A549 (cell line): ENCODE results near the gene SEPTIN1. TPM values are rescaled to one million over a fixed set of nuclear protein-coding genes. Genes with fewer than 3 reads are reported as not detected.

Experiments used
- ATAC-seq, 2 experiments: fragments of 200-7000 bp in 1 of 2; fragments of >200 bp in 1 of 2; cut with Nextera tagmentation in 1 of 2; cut with Tn5 transposase in 1 of 2; 3 replicates each; pipeline versions ENCODE4 v1.8.0 to v1.9.1; 2018 to 2020; ENCODE audit warnings: mild to moderate bottlenecking in 1 of 2, moderate library complexity in 1 of 2
- CTCF ChIA-PET: fragments of 300-600 bp; sonication (Branson Sonifier 250); formaldehyde crosslinking; extraction: SDS; loops from one replicate; lab custom pipeline; 2021; ENCODE audit warnings: antibody characterized with exemption, inconsistent platforms; lab: Yijun Ruan, JAX
- POLR2A ChIA-PET: fragments of 350-600 bp; formaldehyde crosslinking; extraction: SDS; loops from one replicate; lab custom pipeline; 2021; ENCODE audit warnings: antibody characterized with exemption, inconsistent platforms; lab: Yijun Ruan, JAX
- DNase-seq, 2 experiments: peaks; one replicate each; pipeline versions ENCODE4 v3.0.0 to v3.0.0-alpha.2; 2011 to 2016; ENCODE audit warnings: low read depth in 1 of 2, low spot score in 1 of 2
- FAIRE-seq: peaks from 2 replicates; lab custom pipeline; 2011; peaks lifted over from hg19 to GRCh38; lab: Jason Lieb, UNC
- H3K27ac ChIP-seq, 2 experiments: fragments of >200 bp; sonication (Bioruptor Twin); formaldehyde crosslinking; 3 replicates each; pipeline ENCODE4 v1.5.1; 2016 to 2017
- H3K4me1 ChIP-seq: fragments of >200 bp; sonication (Bioruptor Twin); formaldehyde crosslinking; 3 replicates; pipeline ENCODE4 v1.6.1; 2016
- H3K4me2 ChIP-seq: fragments of >200 bp; sonication (Bioruptor Twin); formaldehyde crosslinking; 3 replicates; pipeline ENCODE4 v1.6.1; 2016
- H3K4me3 ChIP-seq: fragments of >200 bp; sonication (Bioruptor Twin); formaldehyde crosslinking; 3 replicates; pipeline ENCODE4 v1.5.1; 2016
- H3K9me3 ChIP-seq: fragments of >200 bp; sonication (Bioruptor Twin); formaldehyde crosslinking; 3 replicates; pipeline ENCODE4 v1.6.1; 2016
- CBX2 ChIP-seq: fragments of 200-600 bp; sonication (generic); IDR thresholded peaks from 2 replicates; pipeline ENCODE4 v1.6.1; 2016; ENCODE audit warnings: low read depth, mild to moderate bottlenecking, borderline replicate concordance
- CEBPB ChIP-seq, 2 experiments: fragments of >200 bp in 1 of 2; sonication (Bioruptor Twin) in 1 of 2; formaldehyde crosslinking in 1 of 2; IDR thresholded peaks; 2 replicates each; pipeline ENCODE4 v1.6.1; 2012 to 2016
- CHD2 ChIP-seq: fragments of 150-350 bp; IDR thresholded peaks from 2 replicates; pipeline ENCODE4 v1.6.1; 2014; ENCODE audit warnings: low read length; ENCODE audit not compliant: partially characterized antibody
- CTCF ChIP-seq: fragments of >200 bp; sonication (Bioruptor Twin); formaldehyde crosslinking; IDR thresholded peaks from 3 replicates; pipeline ENCODE4 v1.5.1; 2016
- E2F6 ChIP-seq: IDR thresholded peaks from 2 replicates; pipeline ENCODE4 v1.6.1; 2012; ENCODE audit warnings: low read depth, borderline replicate concordance
- EP300 ChIP-seq, 2 experiments: fragments of >200 bp; sonication (Bioruptor Twin); formaldehyde crosslinking; IDR thresholded peaks; 2 replicates in 1 of 2; 3 replicates in 1 of 2; pipeline ENCODE4 v1.6.1; 2016 to 2017
- FOSL2 ChIP-seq, 2 experiments: fragments of 450-650 bp in 1 of 2; fragments of >200 bp in 1 of 2; sonication (Bioruptor Twin) in 1 of 2; formaldehyde crosslinking; IDR thresholded peaks; 2 replicates each; pipeline versions ENCODE4 v1.5.0 to v1.6.1; 2016 to 2020; ENCODE audit warnings: mild to moderate bottlenecking in 1 of 2, moderate library complexity in 1 of 2
- GATA3 ChIP-seq: IDR thresholded peaks from 2 replicates; pipeline ENCODE4 v1.6.1; 2012; ENCODE audit warnings: borderline replicate concordance
- HMGXB4 ChIP-seq: fragments of 250-450 bp; sonication (Bioruptor Pico); IDR thresholded peaks from 2 replicates; pipeline ENCODE4 v1.5.0; 2021; ENCODE audit warnings: mild to moderate bottlenecking, moderate library complexity, borderline replicate concordance
- JUN ChIP-seq, 2 experiments: fragments of >200 bp; sonication (Bioruptor Twin); formaldehyde crosslinking; IDR thresholded peaks; 2 replicates in 1 of 2; 3 replicates in 1 of 2; pipeline ENCODE4 v1.6.1; 2016 to 2017
- KDM1A ChIP-seq: fragments of 200-600 bp; sonication (generic); IDR thresholded peaks from 2 replicates; pipeline ENCODE4 v1.6.1; 2016; ENCODE audit warnings: low read depth, mild to moderate bottlenecking
- MAX ChIP-seq: IDR thresholded peaks from 2 replicates; pipeline ENCODE4 v1.6.1; 2012
- PHF8 ChIP-seq: fragments of 200-600 bp; sonication (generic); IDR thresholded peaks from 2 replicates; pipeline ENCODE4 v1.6.1; 2016; ENCODE audit warnings: low read depth, mild to moderate bottlenecking, antibody characterized with exemption, moderate library complexity, borderline replicate concordance
- POLR2AphosphoS2 ChIP-seq: conservative IDR thresholded peaks from 2 replicates; pipeline ENCODE4 v1.6.1; 2012; ENCODE audit warnings: low read length, improper control_type of control experiment, inconsistent platforms
- RAD21 ChIP-seq, 2 experiments: fragments of >200 bp in 1 of 2; sonication (Bioruptor Twin) in 1 of 2; formaldehyde crosslinking in 1 of 2; IDR thresholded peaks in 1 of 2; conservative IDR thresholded peaks in 1 of 2; 2 replicates in 1 of 2; 3 replicates in 1 of 2; pipeline ENCODE4 v1.6.1; 2012 to 2018; ENCODE audit warnings: inconsistent platforms in 1 of 2
- RARB ChIP-seq: fragments of 250-450 bp; sonication (Bioruptor Pico); IDR thresholded peaks from 2 replicates; pipeline ENCODE4 v1.8.0; 2021; ENCODE audit warnings: mild to moderate bottlenecking, moderate library complexity
- RCOR1 ChIP-seq: fragments of 150-350 bp; IDR thresholded peaks from 2 replicates; pipeline ENCODE4 v1.6.1; 2014; ENCODE audit warnings: antibody characterized with exemption, low read length, low read depth
- REST ChIP-seq: fragments of 200-600 bp; sonication (generic); IDR thresholded peaks from 2 replicates; pipeline ENCODE4 v1.6.1; 2016; ENCODE audit warnings: antibody characterized with exemption, mild to moderate bottlenecking, moderate library complexity
- RFX5 ChIP-seq: fragments of 450-650 bp; IDR thresholded peaks from 2 replicates; pipeline ENCODE4 v1.7.1; 2014; ENCODE audit warnings: antibody characterized with exemption, mild to moderate bottlenecking, moderate library complexity
- RNF2 ChIP-seq: fragments of 200-600 bp; sonication (generic); IDR thresholded peaks from 2 replicates; pipeline ENCODE4 v1.6.1; 2016; ENCODE audit warnings: low read depth, mild to moderate bottlenecking, antibody characterized with exemption, moderate library complexity, borderline replicate concordance
- TP53 ChIP-seq: fragments of 250-450 bp; sonication (Bioruptor Pico); IDR thresholded peaks from 2 replicates; pipeline ENCODE4 v1.5.0; 2021; ENCODE audit warnings: mild to moderate bottlenecking, moderate library complexity
- ZC3H11A ChIP-seq: fragments of 450-650 bp; IDR thresholded peaks from 2 replicates; pipeline ENCODE4 v1.6.1; 2014; ENCODE audit warnings: antibody characterized with exemption, mild to moderate bottlenecking
- WGBS: methylation state at CpG from one replicate; pipeline ENCODE4 v1.1.6; 2017; ENCODE audit errors: missing lambda C conversion rate; 5-methylcytosine and 5-hydroxymethylcytosine counted together
- polyA plus RNA-seq, 4 experiments: library from polyadenylated mRNA; depleted of rRNA in 3 of 4; stranded (reverse); fragments of >200 nt; fragmentation: RNase III in 1 of 4; extraction: RNeasy Plus Mini Kit Qiagen cat#74134 plus additional on column Dnase treatment in 1 of 4; gene quantifications; 2 replicates in 3 of 4; 3 replicates in 1 of 4; pipeline ENCODE4 v1.2.3, GENCODE V29; 2011 to 2017

Gene SEPTIN1
- polyA plus RNA-seq, 2 of the 4 experiments (the other 2 are of a cell fraction), result 0.17 to 0.65 TPM

- no peak for FAIRE-seq
- H3K27ac ChIP-seq, result peak overlapping the region; percentile 95 to 98
- TF ChIP-seq PHF8, result 0 out of 2 replicates have a peak, but pooled peaks have one; percentile 64
- no peak for TF ChIP-seq CTCF
- TF ChIP-seq, all 56 proteins: peak for 1
- Histone ChIP-seq H3K4me1 (peaks cover 12% of the 10 kb centered on the region), H3K4me2 (peak overlapping the region; percentile 97), H3K9me3 (no peaks in the 10 kb centered on the region), H3K4me3 (peak overlapping the region; percentile 86)
- CTCF ChIA-PET, result interaction anchor here (0.6 to 11.5 kb wide), 12 partner anchors 13 to 36 kb away, joined by 3 to 149 read pairs (median 4); partner anchors contain the start of genes DCTPP1, SEPTIN1 and ZNF771
- DNase-seq, result no peak
- ATAC-seq, result peak; percentile 15 to 39; a peak in 3 of 6 replicates
- POLR2A ChIA-PET, result interaction anchor here (0.5 to 1.7 kb wide), 9 partner anchors 9 to 256 kb away, joined by 3 to 13 read pairs (median 4); partner anchors contain the start of genes SEPTIN1, TBC1D10B and ZNF771
- 50% methylated on average over 18 of the region's 31 CpGs for WGBS
Measured at GRCh38 chr16:30394592-30395154, 12.3 kb upstream of the SEPTIN1 start.

- H3K9me3 ChIP-seq, result no peaks in the 10 kb centered on the region
- no peak overlapping the region for H3K4me2 ChIP-seq
- 54% methylated on average over 2 of the region's 2 CpGs for WGBS
- peaks cover 5% of the 10 kb centered on the region; the same call in 1 of the 3 replicates for H3K4me1 ChIP-seq
- CTCF ChIA-PET, result interaction anchor here (1.0 to 6.1 kb wide), 4 partner anchors 25 to 245 kb away, joined by 3 to 26 read pairs (median 4); partner anchors contain the start of gene DCTPP1
- H3K27ac ChIP-seq, result no peak overlapping the region
- POLR2A ChIA-PET, result interaction anchor here (1.1 to 1.2 kb wide), 2 partner anchors 12 to 34 kb away, joined by 4 read pairs; partner anchors contain the start of gene ZNF48
- no peak overlapping the region for H3K4me3 ChIP-seq
- no peak for FAIRE-seq
- no peak for DNase-seq
- ATAC-seq, result no peak
- no peak for TF ChIP-seq RCOR1
- no peak for TF ChIP-seq CEBPB (IDR thresholded peaks at IDR 0.05)
- TF ChIP-seq GATA3, result no peak
- no peak for TF ChIP-seq JUN (IDR thresholded peaks at IDR 0.05)
- TF ChIP-seq HMGXB4 (CRISPR knock-in tag), result no peak
- no peak for TF ChIP-seq FOSL2 (IDR thresholded peaks at IDR 0.05)
- no peak for TF ChIP-seq FOSL2 (CRISPR knock-in tag; IDR thresholded peaks at IDR 0.05)
- TF ChIP-seq RARB (CRISPR knock-in tag), result no peak
- TF ChIP-seq E2F6, result no peak
- no peak for TF ChIP-seq CHD2
- no peak for TF ChIP-seq EP300 (IDR thresholded peaks at IDR 0.05)
- TF ChIP-seq REST, result no peak
- no peak for TF ChIP-seq POLR2AphosphoS2
- no peak for TF ChIP-seq ZC3H11A
- no peak for TF ChIP-seq RFX5
- TF ChIP-seq CBX2, result no peak
- TF ChIP-seq RNF2, result no peak
- no peak for TF ChIP-seq KDM1A
- no peak for TF ChIP-seq RAD21 (conservative IDR thresholded peaks at IDR 0.05 in 1 of 2, IDR thresholded peaks at IDR 0.05 in 1 of 2)
- TF ChIP-seq MAX, result no peak
- no peak for TF ChIP-seq TP53 (CRISPR knock-in tag)
- TF ChIP-seq, all 56 proteins: peak for 0
Measured at GRCh38 chr16:30383521-30383920, 1.2 kb upstream of the SEPTIN1 start.
